A549 (cell line): ENCODE measurements around the gene CD2. TPM values are rescaled to one million over a fixed set of nuclear protein-coding genes. Genes with fewer than 3 reads are reported as not detected.

Experiments used
- ATAC-seq, 2 experiments: fragments of 200-7000 bp in 1 of 2; fragments of >200 bp in 1 of 2; cut with Nextera tagmentation in 1 of 2; cut with Tn5 transposase in 1 of 2; 3 replicates each; pipeline versions ENCODE4 v1.8.0 to v1.9.1; 2018 to 2020; ENCODE audit warnings: mild to moderate bottlenecking in 1 of 2, moderate library complexity in 1 of 2
- CTCF ChIA-PET: fragments of 300-600 bp; sonication (Branson Sonifier 250); formaldehyde crosslinking; extraction: SDS; loops from one replicate; lab custom pipeline; 2021; ENCODE audit warnings: antibody characterized with exemption, inconsistent platforms; lab: Yijun Ruan, JAX
- POLR2A ChIA-PET: fragments of 350-600 bp; formaldehyde crosslinking; extraction: SDS; loops from one replicate; lab custom pipeline; 2021; ENCODE audit warnings: antibody characterized with exemption, inconsistent platforms; lab: Yijun Ruan, JAX
- DNase-seq, 2 experiments: peaks; one replicate each; pipeline versions ENCODE4 v3.0.0 to v3.0.0-alpha.2; 2011 to 2016; ENCODE audit warnings: low read depth in 1 of 2, low spot score in 1 of 2
- FAIRE-seq: peaks from 2 replicates; lab custom pipeline; 2011; peaks lifted over from hg19 to GRCh38; lab: Jason Lieb, UNC
- H3K27ac ChIP-seq, 2 experiments: fragments of >200 bp; sonication (Bioruptor Twin); formaldehyde crosslinking; 3 replicates each; pipeline ENCODE4 v1.5.1; 2016 to 2017
- H3K4me1 ChIP-seq: fragments of >200 bp; sonication (Bioruptor Twin); formaldehyde crosslinking; 3 replicates; pipeline ENCODE4 v1.6.1; 2016
- H3K4me2 ChIP-seq: fragments of >200 bp; sonication (Bioruptor Twin); formaldehyde crosslinking; 3 replicates; pipeline ENCODE4 v1.6.1; 2016
- H3K4me3 ChIP-seq: fragments of >200 bp; sonication (Bioruptor Twin); formaldehyde crosslinking; 3 replicates; pipeline ENCODE4 v1.5.1; 2016
- H3K9me3 ChIP-seq: fragments of >200 bp; sonication (Bioruptor Twin); formaldehyde crosslinking; 3 replicates; pipeline ENCODE4 v1.6.1; 2016
- BHLHE40 ChIP-seq: IDR thresholded peaks from 2 replicates; pipeline ENCODE4 v1.6.1; 2012; ENCODE audit warnings: low read depth, low read length, inconsistent platforms
- CBX2 ChIP-seq: fragments of 200-600 bp; sonication (generic); IDR thresholded peaks from 2 replicates; pipeline ENCODE4 v1.6.1; 2016; ENCODE audit warnings: low read depth, mild to moderate bottlenecking, borderline replicate concordance
- CEBPB ChIP-seq, 2 experiments: fragments of >200 bp in 1 of 2; sonication (Bioruptor Twin) in 1 of 2; formaldehyde crosslinking in 1 of 2; IDR thresholded peaks; 2 replicates each; pipeline ENCODE4 v1.6.1; 2012 to 2016
- GATA3 ChIP-seq: IDR thresholded peaks from 2 replicates; pipeline ENCODE4 v1.6.1; 2012; ENCODE audit warnings: borderline replicate concordance
- KDM1A ChIP-seq: fragments of 200-600 bp; sonication (generic); IDR thresholded peaks from 2 replicates; pipeline ENCODE4 v1.6.1; 2016; ENCODE audit warnings: low read depth, mild to moderate bottlenecking
- KDM5A ChIP-seq: fragments of 200-600 bp; sonication (generic); IDR thresholded peaks from 2 replicates; pipeline ENCODE4 v1.6.1; 2016; ENCODE audit warnings: antibody characterized with exemption, mild to moderate bottlenecking
- MAZ ChIP-seq: fragments of 150-350 bp; IDR thresholded peaks from 2 replicates; pipeline ENCODE4 v1.6.1; 2014; ENCODE audit warnings: antibody characterized with exemption, low read depth, low read length, borderline replicate concordance
- MYC ChIP-seq: IDR thresholded peaks from 2 replicates; pipeline ENCODE4 v1.6.1; 2012; ENCODE audit warnings: mild to moderate bottlenecking, inconsistent platforms, low read length, improper control_type of control experiment, borderline replicate concordance
- PHF8 ChIP-seq: fragments of 200-600 bp; sonication (generic); IDR thresholded peaks from 2 replicates; pipeline ENCODE4 v1.6.1; 2016; ENCODE audit warnings: low read depth, mild to moderate bottlenecking, antibody characterized with exemption, moderate library complexity, borderline replicate concordance
- RARB ChIP-seq: fragments of 250-450 bp; sonication (Bioruptor Pico); IDR thresholded peaks from 2 replicates; pipeline ENCODE4 v1.8.0; 2021; ENCODE audit warnings: mild to moderate bottlenecking, moderate library complexity
- RCOR1 ChIP-seq: fragments of 150-350 bp; IDR thresholded peaks from 2 replicates; pipeline ENCODE4 v1.6.1; 2014; ENCODE audit warnings: antibody characterized with exemption, low read length, low read depth
- RFX5 ChIP-seq: fragments of 450-650 bp; IDR thresholded peaks from 2 replicates; pipeline ENCODE4 v1.7.1; 2014; ENCODE audit warnings: antibody characterized with exemption, mild to moderate bottlenecking, moderate library complexity
- SMC3 ChIP-seq: fragments of >200 bp; sonication (Bioruptor Twin); formaldehyde crosslinking; IDR thresholded peaks from 3 replicates; pipeline ENCODE4 v1.6.1; 2018; ENCODE audit warnings: inconsistent platforms
- ZNF302 ChIP-seq: fragments of 250-450 bp; sonication (Bioruptor Pico); IDR thresholded peaks from 2 replicates; pipeline ENCODE4 v1.9.0; 2021; ENCODE audit warnings: inconsistent platforms, mild to moderate bottlenecking, moderate library complexity
- WGBS: methylation state at CpG from one replicate; pipeline ENCODE4 v1.1.6; 2017; ENCODE audit errors: missing lambda C conversion rate; 5-methylcytosine and 5-hydroxymethylcytosine counted together
- polyA plus RNA-seq, 4 experiments: library from polyadenylated mRNA; depleted of rRNA in 3 of 4; stranded (reverse); fragments of >200 nt; fragmentation: RNase III in 1 of 4; extraction: RNeasy Plus Mini Kit Qiagen cat#74134 plus additional on column Dnase treatment in 1 of 4; gene quantifications; 2 replicates in 3 of 4; 3 replicates in 1 of 4; pipeline ENCODE4 v1.2.3, GENCODE V29; 2011 to 2017
- TF ChIP-seq, protein P1 (sequence below): fragments of 200-600 bp; sonication (generic); IDR thresholded peaks from 2 replicates; pipeline ENCODE4 v1.6.1; 2016; ENCODE audit warnings: antibody characterized with exemption, mild to moderate bottlenecking, moderate library complexity
- TF ChIP-seq, protein P2 (sequence below): fragments of 250-450 bp; sonication (Bioruptor Pico); IDR thresholded peaks from 2 replicates; pipeline ENCODE4 v1.5.0; 2020; ENCODE audit warnings: low read depth, mild to moderate bottlenecking, moderate library complexity
- TF ChIP-seq, protein P3 (sequence below): IDR thresholded peaks from 2 replicates; pipeline ENCODE4 v1.6.1; 2012; ENCODE audit warnings: low read depth, borderline replicate concordance
- TF ChIP-seq, protein P4 (sequence below): fragments of 450-650 bp; IDR thresholded peaks from 2 replicates; pipeline ENCODE4 v1.6.1; 2014; ENCODE audit warnings: antibody characterized with exemption
- TF ChIP-seq, protein P5 (sequence below): fragments of 150-350 bp; IDR thresholded peaks from 2 replicates; pipeline ENCODE4 v1.6.1; 2014; ENCODE audit warnings: low read depth, mild to moderate bottlenecking, low read length
- TF ChIP-seq, protein P6 (sequence below): IDR thresholded peaks from 2 replicates; pipeline ENCODE4 v1.6.1; 2012

The CD2 gene
- polyA plus RNA-seq, 2 of the 4 experiments (the other 2 are of a cell fraction): not detected

DNA sequence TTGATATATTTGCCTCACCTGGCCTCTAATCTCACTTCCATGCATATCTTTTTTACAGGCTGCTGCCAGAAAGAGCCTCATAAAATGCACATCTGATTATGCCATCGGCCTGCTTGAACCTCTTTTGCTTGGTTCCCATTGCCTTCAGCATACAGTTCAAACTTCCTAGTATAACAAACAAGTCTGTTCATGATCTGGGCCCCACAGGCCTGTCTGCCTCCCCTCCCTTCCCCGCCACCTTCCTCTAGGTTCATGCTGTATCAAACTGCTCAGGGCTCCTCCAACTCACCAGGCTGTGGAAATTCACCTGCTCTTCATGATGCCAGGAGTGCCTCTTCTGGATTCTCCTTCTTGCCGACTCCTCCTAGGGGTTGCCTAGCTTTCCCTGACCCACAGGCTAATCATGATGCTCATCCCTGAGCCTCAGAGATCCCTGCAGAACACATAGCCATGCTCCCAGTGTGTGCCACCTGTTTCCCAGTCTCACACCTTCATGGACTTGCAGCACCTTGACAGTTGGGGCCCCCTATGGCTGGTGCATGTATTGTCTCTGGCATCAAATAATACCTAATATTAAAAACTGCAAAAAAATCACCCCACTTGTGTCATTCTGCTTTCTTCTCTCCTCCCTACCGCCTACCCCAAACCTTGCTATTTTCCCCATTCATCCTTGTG lies 33.7 kb upstream of the CD2 start:
- DNase-seq (no peak), ATAC-seq (no peak; a peak in 1 of 6 replicates), FAIRE-seq (no peak)
- Histone ChIP-seq H3K27ac (no peak overlapping the region), H3K4me3 (no peak overlapping the region), H3K4me1 (no peaks in the 10 kb centered on the region), H3K9me3 (no peaks in the 10 kb centered on the region; the same call in 2 of the 3 replicates), H3K4me2 (no peak overlapping the region)
- POLR2A ChIA-PET: no interaction called here
- CTCF ChIA-PET: no interaction called here
- 71% methylated on average over 4 of the region's 4 CpGs for WGBS
- TF ChIP-seq, protein P1, sequence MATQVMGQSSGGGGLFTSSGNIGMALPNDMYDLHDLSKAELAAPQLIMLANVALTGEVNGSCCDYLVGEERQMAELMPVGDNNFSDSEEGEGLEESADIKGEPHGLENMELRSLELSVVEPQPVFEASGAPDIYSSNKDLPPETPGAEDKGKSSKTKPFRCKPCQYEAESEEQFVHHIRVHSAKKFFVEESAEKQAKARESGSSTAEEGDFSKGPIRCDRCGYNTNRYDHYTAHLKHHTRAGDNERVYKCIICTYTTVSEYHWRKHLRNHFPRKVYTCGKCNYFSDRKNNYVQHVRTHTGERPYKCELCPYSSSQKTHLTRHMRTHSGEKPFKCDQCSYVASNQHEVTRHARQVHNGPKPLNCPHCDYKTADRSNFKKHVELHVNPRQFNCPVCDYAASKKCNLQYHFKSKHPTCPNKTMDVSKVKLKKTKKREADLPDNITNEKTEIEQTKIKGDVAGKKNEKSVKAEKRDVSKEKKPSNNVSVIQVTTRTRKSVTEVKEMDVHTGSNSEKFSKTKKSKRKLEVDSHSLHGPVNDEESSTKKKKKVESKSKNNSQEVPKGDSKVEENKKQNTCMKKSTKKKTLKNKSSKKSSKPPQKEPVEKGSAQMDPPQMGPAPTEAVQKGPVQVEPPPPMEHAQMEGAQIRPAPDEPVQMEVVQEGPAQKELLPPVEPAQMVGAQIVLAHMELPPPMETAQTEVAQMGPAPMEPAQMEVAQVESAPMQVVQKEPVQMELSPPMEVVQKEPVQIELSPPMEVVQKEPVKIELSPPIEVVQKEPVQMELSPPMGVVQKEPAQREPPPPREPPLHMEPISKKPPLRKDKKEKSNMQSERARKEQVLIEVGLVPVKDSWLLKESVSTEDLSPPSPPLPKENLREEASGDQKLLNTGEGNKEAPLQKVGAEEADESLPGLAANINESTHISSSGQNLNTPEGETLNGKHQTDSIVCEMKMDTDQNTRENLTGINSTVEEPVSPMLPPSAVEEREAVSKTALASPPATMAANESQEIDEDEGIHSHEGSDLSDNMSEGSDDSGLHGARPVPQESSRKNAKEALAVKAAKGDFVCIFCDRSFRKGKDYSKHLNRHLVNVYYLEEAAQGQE: no peak
- TF ChIP-seq SMC3 (no peak), RARB (CRISPR knock-in tag) (no peak), MAZ (no peak), CBX2 (no peak), RCOR1 (no peak), KDM1A (no peak), ZNF302 (CRISPR knock-in tag) (no peak), CEBPB (IDR thresholded peaks at IDR 0.05) (no peak), RFX5 (no peak)
- TF ChIP-seq, protein P2, sequence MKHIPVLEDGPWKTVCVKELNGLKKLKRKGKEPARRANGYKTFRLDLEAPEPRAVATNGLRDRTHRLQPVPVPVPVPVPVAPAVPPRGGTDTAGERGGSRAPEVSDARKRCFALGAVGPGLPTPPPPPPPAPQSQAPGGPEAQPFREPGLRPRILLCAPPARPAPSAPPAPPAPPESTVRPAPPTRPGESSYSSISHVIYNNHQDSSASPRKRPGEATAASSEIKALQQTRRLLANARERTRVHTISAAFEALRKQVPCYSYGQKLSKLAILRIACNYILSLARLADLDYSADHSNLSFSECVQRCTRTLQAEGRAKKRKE (CRISPR knock-in tag): no peak
- TF ChIP-seq, protein P3, sequence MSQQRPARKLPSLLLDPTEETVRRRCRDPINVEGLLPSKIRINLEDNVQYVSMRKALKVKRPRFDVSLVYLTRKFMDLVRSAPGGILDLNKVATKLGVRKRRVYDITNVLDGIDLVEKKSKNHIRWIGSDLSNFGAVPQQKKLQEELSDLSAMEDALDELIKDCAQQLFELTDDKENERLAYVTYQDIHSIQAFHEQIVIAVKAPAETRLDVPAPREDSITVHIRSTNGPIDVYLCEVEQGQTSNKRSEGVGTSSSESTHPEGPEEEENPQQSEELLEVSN: no peak
- TF ChIP-seq, protein P4, sequence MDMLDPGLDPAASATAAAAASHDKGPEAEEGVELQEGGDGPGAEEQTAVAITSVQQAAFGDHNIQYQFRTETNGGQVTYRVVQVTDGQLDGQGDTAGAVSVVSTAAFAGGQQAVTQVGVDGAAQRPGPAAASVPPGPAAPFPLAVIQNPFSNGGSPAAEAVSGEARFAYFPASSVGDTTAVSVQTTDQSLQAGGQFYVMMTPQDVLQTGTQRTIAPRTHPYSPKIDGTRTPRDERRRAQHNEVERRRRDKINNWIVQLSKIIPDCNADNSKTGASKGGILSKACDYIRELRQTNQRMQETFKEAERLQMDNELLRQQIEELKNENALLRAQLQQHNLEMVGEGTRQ: no peak

DNA sequence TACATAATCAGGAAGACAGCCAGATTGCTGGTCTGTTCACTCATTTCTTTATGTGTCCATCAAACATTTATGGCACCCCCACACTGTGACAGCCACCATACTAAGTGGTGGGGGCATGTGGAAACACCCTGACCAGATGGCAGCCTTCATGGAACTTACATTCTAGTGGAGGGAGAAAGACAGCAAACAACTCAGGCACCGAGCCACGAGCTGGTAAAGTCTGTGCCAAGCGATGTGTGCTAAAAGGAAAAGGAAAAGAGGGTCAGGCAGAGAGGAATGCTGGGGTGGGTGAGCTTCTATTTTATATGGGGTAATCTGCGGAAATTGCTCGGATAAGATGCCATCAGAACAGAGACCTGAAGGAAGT lies 33.2 kb upstream of the CD2 start:
- 75% methylated on average over 5 of the region's 5 CpGs for WGBS
- Histone ChIP-seq H3K9me3 (no peaks in the 10 kb centered on the region; the same call in 2 of the 3 replicates), H3K27ac (no peak overlapping the region), H3K4me1 (no peaks in the 10 kb centered on the region), H3K4me3 (no peak overlapping the region), H3K4me2 (no peak overlapping the region)
- TF ChIP-seq GATA3: no peak
- TF ChIP-seq MYC: no peak
- TF ChIP-seq BHLHE40: no peak
- TF ChIP-seq MAZ: no peak
- TF ChIP-seq, protein P5, sequence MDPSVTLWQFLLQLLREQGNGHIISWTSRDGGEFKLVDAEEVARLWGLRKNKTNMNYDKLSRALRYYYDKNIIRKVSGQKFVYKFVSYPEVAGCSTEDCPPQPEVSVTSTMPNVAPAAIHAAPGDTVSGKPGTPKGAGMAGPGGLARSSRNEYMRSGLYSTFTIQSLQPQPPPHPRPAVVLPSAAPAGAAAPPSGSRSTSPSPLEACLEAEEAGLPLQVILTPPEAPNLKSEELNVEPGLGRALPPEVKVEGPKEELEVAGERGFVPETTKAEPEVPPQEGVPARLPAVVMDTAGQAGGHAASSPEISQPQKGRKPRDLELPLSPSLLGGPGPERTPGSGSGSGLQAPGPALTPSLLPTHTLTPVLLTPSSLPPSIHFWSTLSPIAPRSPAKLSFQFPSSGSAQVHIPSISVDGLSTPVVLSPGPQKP: no peak
- TF ChIP-seq, protein P6, sequence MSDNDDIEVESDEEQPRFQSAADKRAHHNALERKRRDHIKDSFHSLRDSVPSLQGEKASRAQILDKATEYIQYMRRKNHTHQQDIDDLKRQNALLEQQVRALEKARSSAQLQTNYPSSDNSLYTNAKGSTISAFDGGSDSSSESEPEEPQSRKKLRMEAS: no peak
- TF ChIP-seq PHF8: no peak
- no peak for TF ChIP-seq KDM5A
- FAIRE-seq: no peak
- DNase-seq: no peak
- ChIA-PET CTCF (no interaction called here), POLR2A (no interaction called here)
- no peak for ATAC-seq
